ENCODE results near the gene RNF149. TPM values are rescaled to one million over a fixed set of nuclear protein-coding genes. Genes with fewer than 3 reads are reported as not detected.

RNF149 gene
- total and polyA plus RNA-seq, 9 of the 15 experiments (the other 6 are each of a cell fraction or from before 2014, with no cell fraction given) = 9.0 to 31.5 (median 22.8) TPM

GRCh38 chr2:101308432-101309210 lies at the start of gene RNF149 (continued):
- TF ChIP-seq CEBPG (CRISPR knock-in tag; IDR thresholded peaks at IDR 0.05) = peak; percentile 98
- peak; percentile 92 to 97 for TF ChIP-seq CEBPG (tag; conservative IDR thresholded peaks at IDR 0.05 in 1 of 2, IDR thresholded peaks at IDR 0.05 in 1 of 2)
- TF ChIP-seq L3MBTL2 (IDR thresholded peaks at IDR 0.05) = peak; percentile 90
- peak; percentile 88 for TF ChIP-seq MAX (CRISPR knock-in tag; IDR thresholded peaks at IDR 0.05)
- peak; percentile 90 for TF ChIP-seq E2F5 (CRISPR knock-in tag; IDR thresholded peaks at IDR 0.05)
- no peak for TF ChIP-seq KAT8 (IDR thresholded peaks at IDR 0.05; ENCODE audit: low read depth)
- TF ChIP-seq CREB3 (tag; conservative IDR thresholded peaks at IDR 0.05; ENCODE audit: low read depth) = peak; percentile 76
- TF ChIP-seq CREB3L1 (IDR thresholded peaks at IDR 0.05; ENCODE audit: borderline replicate concordance, low read depth) = peak; percentile 60
- TF ChIP-seq ZBTB1 (CRISPR knock-in tag; IDR thresholded peaks at IDR 0.05; ENCODE audit: borderline replicate concordance, low read depth) = no peak; the same call in 1 of the 2 replicates
- TF ChIP-seq STAT5A (IDR thresholded peaks at IDR 0.05; ENCODE audit: borderline replicate concordance, low read length) = no peak
- TF ChIP-seq NKRF (IDR thresholded peaks at IDR 0.05; ENCODE audit: borderline replicate concordance) = peak; percentile 62; the same call in 1 of the 2 replicates
- TF ChIP-seq SMARCE1 (IDR thresholded peaks at IDR 0.05) = peak; percentile 72
- peak; percentile 56; the same call in 1 of the 2 replicates for TF ChIP-seq NBN (IDR thresholded peaks at IDR 0.05; ENCODE audit: low read depth)
- 0 out of 2 replicates have a peak, but pooled peaks have one; percentile 12 for TF ChIP-seq MXI1 (IDR thresholded peaks at IDR 0.05; ENCODE audit: low read depth, low read length)
- peak; percentile 55 for TF ChIP-seq SOX6 (IDR thresholded peaks at IDR 0.05)
